OCI-LY3 (cell line): ENCODE data around the gene CTSH.

Experiments used
- EZH2phosphoT487 ChIP-seq: fragments of 200-600 bp; shearing (Covaris generic); IDR thresholded peaks from 2 replicates; pipeline ENCODE4 v1.6.1; 2018; ENCODE audit warnings: antibody characterized with exemption, mixed run types, low read depth
- TF ChIP-seq, protein P1 (sequence below): fragments of 200-600, 300-600 bp; sonication (generic); IDR thresholded peaks from 2 replicates; pipeline ENCODE4 v1.5.1; 2014; ENCODE audit warnings: antibody characterized with exemption, low read length, low read depth

DNA sequence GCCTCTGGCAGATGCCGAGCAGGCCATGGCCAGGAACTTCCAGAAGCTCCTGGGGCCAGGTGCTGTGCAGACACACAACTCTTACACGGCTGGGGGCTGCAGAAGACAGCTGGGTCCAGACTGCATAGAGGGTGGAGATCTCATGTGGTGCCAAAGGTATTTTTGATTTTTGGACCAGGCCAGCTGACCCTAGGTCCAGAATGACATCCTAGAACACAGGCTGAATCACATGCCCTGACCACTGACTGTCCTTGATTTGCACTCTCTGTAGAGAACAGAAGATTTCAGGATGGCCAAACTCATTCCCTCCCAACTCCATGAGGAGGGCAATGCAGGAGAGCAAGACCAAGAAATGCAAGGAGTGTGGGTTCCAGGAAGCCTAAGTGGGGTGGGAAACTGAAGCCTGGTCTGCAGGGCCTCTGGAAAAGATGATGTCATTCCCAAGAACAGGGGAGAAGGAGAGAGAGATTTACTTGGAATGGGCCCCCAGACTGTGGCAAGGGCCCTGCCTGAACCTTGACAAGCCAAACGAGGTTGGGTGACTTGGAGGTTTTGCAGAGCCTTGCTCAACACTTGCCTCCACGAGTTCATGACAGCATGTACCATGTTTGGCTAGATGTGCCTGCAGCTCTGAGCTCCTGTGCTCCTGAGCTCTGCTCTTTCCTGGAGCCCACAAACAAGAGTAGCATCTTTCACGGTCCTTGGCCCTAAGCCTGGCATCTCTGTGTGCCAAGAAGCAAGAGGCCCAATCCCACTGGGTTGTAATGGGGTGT is 38.5 kb upstream of the CTSH start:
- TF ChIP-seq, protein P1, sequence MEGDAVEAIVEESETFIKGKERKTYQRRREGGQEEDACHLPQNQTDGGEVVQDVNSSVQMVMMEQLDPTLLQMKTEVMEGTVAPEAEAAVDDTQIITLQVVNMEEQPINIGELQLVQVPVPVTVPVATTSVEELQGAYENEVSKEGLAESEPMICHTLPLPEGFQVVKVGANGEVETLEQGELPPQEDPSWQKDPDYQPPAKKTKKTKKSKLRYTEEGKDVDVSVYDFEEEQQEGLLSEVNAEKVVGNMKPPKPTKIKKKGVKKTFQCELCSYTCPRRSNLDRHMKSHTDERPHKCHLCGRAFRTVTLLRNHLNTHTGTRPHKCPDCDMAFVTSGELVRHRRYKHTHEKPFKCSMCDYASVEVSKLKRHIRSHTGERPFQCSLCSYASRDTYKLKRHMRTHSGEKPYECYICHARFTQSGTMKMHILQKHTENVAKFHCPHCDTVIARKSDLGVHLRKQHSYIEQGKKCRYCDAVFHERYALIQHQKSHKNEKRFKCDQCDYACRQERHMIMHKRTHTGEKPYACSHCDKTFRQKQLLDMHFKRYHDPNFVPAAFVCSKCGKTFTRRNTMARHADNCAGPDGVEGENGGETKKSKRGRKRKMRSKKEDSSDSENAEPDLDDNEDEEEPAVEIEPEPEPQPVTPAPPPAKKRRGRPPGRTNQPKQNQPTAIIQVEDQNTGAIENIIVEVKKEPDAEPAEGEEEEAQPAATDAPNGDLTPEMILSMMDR, result no peak
- TF ChIP-seq EZH2phosphoT487, result no peak
